H9 (cell line): ENCODE data around the gene GDAP1L1. TPM values are rescaled to one million over a fixed set of nuclear protein-coding genes. Genes with fewer than 3 reads are reported as not detected.

Experiments used
- DNase-seq: peaks from one replicate; pipeline ENCODE4 v3.0.0-alpha.2; 2017
- H2AFZ ChIP-seq: one replicate; pipeline ENCODE4 v1.6.1; 2013; ENCODE audit warnings: mild to moderate bottlenecking, low read length, control low read depth, moderate library complexity
- H2AK5ac ChIP-seq: 2 replicates; pipeline ENCODE4 v1.6.1; 2013; ENCODE audit warnings: low read length, control low read depth, mixed read lengths; ENCODE audit not compliant: insufficient read length
- H2BK120ac ChIP-seq: one replicate; pipeline ENCODE4 v1.6.1; 2013; ENCODE audit warnings: low read depth, mild to moderate bottlenecking, low read length, control low read depth, inconsistent platforms; ENCODE audit not compliant: poor library complexity, severe bottlenecking
- H2BK12ac ChIP-seq: 2 replicates; pipeline ENCODE4 v1.6.1; 2013; ENCODE audit warnings: low read length, control low read depth, mixed read lengths, low read depth; ENCODE audit not compliant: insufficient read length
- H2BK15ac ChIP-seq: 2 replicates; pipeline ENCODE4 v1.6.1; 2013; ENCODE audit warnings: low read depth, low read length, control low read depth
- H2BK20ac ChIP-seq: one replicate; pipeline ENCODE4 v1.6.1; 2013; ENCODE audit warnings: low read depth, mild to moderate bottlenecking, low read length, control low read depth, inconsistent platforms; ENCODE audit not compliant: poor library complexity, severe bottlenecking
- H2BK5ac ChIP-seq: 2 replicates; pipeline ENCODE4 v1.6.1; 2013; ENCODE audit warnings: low read length, control low read depth, mixed read lengths; ENCODE audit not compliant: insufficient read length
- H3K14ac ChIP-seq: 2 replicates; pipeline ENCODE4 v1.6.1; 2013; ENCODE audit warnings: low read length, control low read depth; ENCODE audit not compliant: insufficient read depth
- H3K18ac ChIP-seq: 2 replicates; pipeline ENCODE4 v1.6.1; 2013; ENCODE audit warnings: low read depth, mild to moderate bottlenecking, mixed read lengths, low read length, control low read depth; ENCODE audit not compliant: insufficient read length
- H3K23ac ChIP-seq: 2 replicates; pipeline ENCODE4 v1.6.1; 2013; ENCODE audit warnings: low read length, control low read depth, mixed read lengths, low read depth; ENCODE audit not compliant: insufficient read length
- H3K23me2 ChIP-seq: 2 replicates; pipeline ENCODE4 v1.6.1; 2013; ENCODE audit warnings: low read depth, mild to moderate bottlenecking, mixed read lengths, low read length, control low read depth; ENCODE audit not compliant: insufficient read length, poor library complexity, severe bottlenecking
- H3K27ac ChIP-seq: 2 replicates; pipeline ENCODE4 v1.5.1; 2013; ENCODE audit warnings: low read length, control low read depth, mixed read lengths, low read depth; ENCODE audit not compliant: insufficient read length
- H3K27me3 ChIP-seq: 2 replicates; pipeline ENCODE4 v1.6.1; 2013; ENCODE audit warnings: low read length, control low read depth, inconsistent platforms; ENCODE audit not compliant: insufficient read depth
- H3K4ac ChIP-seq: 2 replicates; pipeline ENCODE4 v1.6.1; 2013; ENCODE audit warnings: low read depth, mild to moderate bottlenecking, control low read depth, inconsistent platforms, low read length, moderate library complexity
- H3K4me1 ChIP-seq: 2 replicates; pipeline ENCODE4 v1.6.1; 2013; ENCODE audit warnings: low read length, control low read depth, inconsistent platforms; ENCODE audit not compliant: insufficient read depth
- H3K4me2 ChIP-seq: 2 replicates; pipeline ENCODE4 v1.6.1; 2013; ENCODE audit warnings: low read length, control low read depth, mixed read lengths; ENCODE audit not compliant: insufficient read length, insufficient read depth
- H3K56ac ChIP-seq: 2 replicates; pipeline ENCODE4 v1.6.1; 2013; ENCODE audit warnings: low read depth, mild to moderate bottlenecking, mixed read lengths, low read length, control low read depth; ENCODE audit not compliant: insufficient read length
- H3K79me1 ChIP-seq: 2 replicates; pipeline ENCODE4 v1.6.1; 2013; ENCODE audit warnings: low read depth, mild to moderate bottlenecking, moderate library complexity, low read length, control low read depth, inconsistent platforms; ENCODE audit not compliant: insufficient read depth, poor library complexity, severe bottlenecking
- H3K79me2 ChIP-seq: 2 replicates; pipeline ENCODE4 v1.6.1; 2013; ENCODE audit warnings: low read length, control low read depth, inconsistent platforms; ENCODE audit not compliant: insufficient read depth
- H3K9ac ChIP-seq: 2 replicates; pipeline ENCODE4 v1.6.1; 2013; ENCODE audit warnings: low read length, control low read depth, mixed read lengths; ENCODE audit not compliant: insufficient read length; ENCODE audit errors: extremely low read depth
- H3K9me3 ChIP-seq: one replicate; pipeline ENCODE4 v1.6.1; 2013; ENCODE audit warnings: low read depth, low read length, inconsistent platforms; ENCODE audit not compliant: control insufficient read depth
- H3T11ph ChIP-seq: one replicate; pipeline ENCODE4 v1.6.1; 2013; ENCODE audit warnings: mild to moderate bottlenecking, low read length, control low read depth, inconsistent platforms
- H4K20me1 ChIP-seq: one replicate; pipeline ENCODE4 v1.6.1; 2013; ENCODE audit not compliant: control insufficient read depth, insufficient read length, insufficient read depth
- H4K5ac ChIP-seq: 2 replicates; pipeline ENCODE4 v1.6.1; 2013; ENCODE audit warnings: low read depth, mild to moderate bottlenecking, mixed read lengths, low read length, control low read depth; ENCODE audit not compliant: insufficient read length
- H4K8ac ChIP-seq: replicated peaks from 2 replicates; pipeline ENCODE4 v1.6.1; 2013; ENCODE audit warnings: low read length, control low read depth, mixed read lengths, low read depth; ENCODE audit not compliant: insufficient read length
- H4K91ac ChIP-seq: 2 replicates; pipeline ENCODE4 v1.6.1; 2013; ENCODE audit warnings: low read depth, mild to moderate bottlenecking, moderate library complexity, mixed read lengths, low read length, control low read depth; ENCODE audit not compliant: insufficient read length
- H3K27ac Mint-ChIP-seq, 3 experiments: 2 replicates in 2 of 3; 3 replicates in 1 of 3; pipeline ENCODE4 v1.8.0; 2020 to 2021; ENCODE audit warnings: mixed read lengths in 3 of 3, mild to moderate bottlenecking in 1 of 3, moderate library complexity in 1 of 3
- H3K27me3 Mint-ChIP-seq: 2 replicates; pipeline ENCODE4 v1.8.0; 2021; ENCODE audit warnings: low read depth, mild to moderate bottlenecking, moderate library complexity, mixed read lengths
- H3K36me3 Mint-ChIP-seq, 3 experiments: 2 replicates in 2 of 3; 3 replicates in 1 of 3; pipeline ENCODE4 v1.8.0; 2020 to 2021; ENCODE audit warnings: low read depth in 3 of 3, mixed read lengths in 3 of 3; ENCODE audit not compliant: insufficient read depth in 1 of 3
- H3K4me1 Mint-ChIP-seq, 2 experiments: 2 replicates each; pipeline ENCODE4 v1.8.0; 2020; ENCODE audit warnings: mixed read lengths in 2 of 2
- H3K4me3 Mint-ChIP-seq, 2 experiments: 2 replicates in 1 of 2; 3 replicates in 1 of 2; pipeline ENCODE4 v1.8.0; 2020 to 2021; ENCODE audit warnings: mild to moderate bottlenecking in 2 of 2, mixed read lengths in 2 of 2, moderate library complexity in 1 of 2
- H3K9me3 Mint-ChIP-seq, 2 experiments: 2 replicates in 1 of 2; 3 replicates in 1 of 2; pipeline ENCODE4 v1.8.0; 2020; ENCODE audit warnings: mild to moderate bottlenecking in 2 of 2, mixed read lengths in 2 of 2, moderate library complexity in 1 of 2
- CTCF ChIP-seq: fragments of 200-600 bp; sonication (generic); conservative IDR thresholded peaks from 3 replicates; pipeline ENCODE4 v1.8.0; 2021; ENCODE audit warnings: antibody characterized with exemption, mild to moderate bottlenecking
- WGBS: extraction: QIAGEN DNeasy Blood & Tissue Kit; methylation state at CpG from one replicate; pipeline ENCODE4 v1.1.7; 2013; ENCODE audit warnings: missing lambda C conversion rate, low lambda C conversion rate, mixed read lengths; ENCODE audit not compliant: insufficient read length; ENCODE audit errors: extremely low coverage; 5-methylcytosine and 5-hydroxymethylcytosine counted together
- total RNA-seq: library from RNA; stranded (reverse); gene quantifications from 2 replicates; pipeline ENCODE4 v1.2.1, GENCODE V29; 2021

GDAP1L1 gene
- total RNA-seq, 1 experiment from 2014 or later = 5.9 TPM

DNA sequence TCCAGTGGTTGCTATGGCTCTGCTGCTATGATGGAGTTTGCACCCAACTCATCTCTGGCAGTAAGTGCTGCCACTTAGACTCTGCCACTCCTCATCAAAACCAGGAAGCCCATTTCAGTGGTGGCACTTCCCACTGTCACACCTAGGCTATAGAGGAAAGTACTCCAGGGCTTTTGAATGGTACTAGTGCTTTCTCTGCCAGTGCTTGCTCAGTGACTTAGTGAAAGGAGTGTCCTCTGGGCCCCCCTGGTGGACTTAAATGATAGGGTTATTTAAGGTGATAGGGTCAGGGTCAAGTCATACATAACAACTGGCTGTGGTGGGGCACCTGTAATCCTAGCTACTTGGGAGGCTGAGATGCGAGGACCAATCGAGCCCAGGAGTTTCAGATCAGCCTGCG, 41.1 kb downstream of the GDAP1L1 start:
- H2BK15ac ChIP-seq = no peak overlapping the region
- H3K4me1 ChIP-seq = no peaks in the 10 kb centered on the region
- no peak overlapping the region for H4K5ac ChIP-seq
- H4K91ac ChIP-seq = no peak overlapping the region
- no peak overlapping the region for H4K8ac ChIP-seq
- no peak overlapping the region for H3K23ac ChIP-seq
- H3K18ac ChIP-seq = no peak overlapping the region
- H3K27me3 Mint-ChIP-seq = no peaks in the 10 kb centered on the region; the same call in none of the 2 replicates
- H3K9me3 ChIP-seq = no peaks in the 10 kb centered on the region
- no peak overlapping the region for H3K27ac Mint-ChIP-seq
- H3K56ac ChIP-seq = no peak overlapping the region
- no peak overlapping the region for H2BK12ac ChIP-seq
- H2AK5ac ChIP-seq = no peak overlapping the region
- no peak overlapping the region for H2BK120ac ChIP-seq
- no peaks in the 10 kb centered on the region for H3K4me1 Mint-ChIP-seq
- peaks cover 0 to 8% of the 10 kb centered on the region in 2 experiments; a peak in 4 of 5 replicates for H3K9me3 Mint-ChIP-seq
- H3K4me2 ChIP-seq = no peak overlapping the region
- no peak overlapping the region for H3T11ph ChIP-seq
- H3K23me2 ChIP-seq = no peaks in the 10 kb centered on the region
- H3K27ac ChIP-seq = no peak overlapping the region
- no peak overlapping the region for H3K14ac ChIP-seq
- no peaks in the 10 kb centered on the region for H3K27me3 ChIP-seq
- H2BK5ac ChIP-seq = no peak overlapping the region
- no peaks in the 10 kb centered on the region for H3K79me2 ChIP-seq
- H3K4ac ChIP-seq = no peak overlapping the region
- no peak overlapping the region for H3K9ac ChIP-seq
- no peak overlapping the region for H2AFZ ChIP-seq
- no CpG with 5 or more reads among the region's 3 CpGs for WGBS
- no peak overlapping the region for H2BK20ac ChIP-seq
- no peaks in the 10 kb centered on the region for H3K79me1 ChIP-seq
- no peak overlapping the region for H3K4me3 Mint-ChIP-seq
- H3K36me3 Mint-ChIP-seq = no peaks in the 10 kb centered on the region; a peak in 1 of 7 replicates
- no peak for DNase-seq
- H4K20me1 ChIP-seq = no peaks in the 10 kb centered on the region
- no peak; the same call in 2 of the 3 replicates for TF ChIP-seq CTCF
